ENCODE data around the gene CACNA1C. TPM values are rescaled to one million over a fixed set of nuclear protein-coding genes. Genes with fewer than 3 reads are reported as not detected.

CACNA1C gene
- polyA plus RNA-seq, 1 of the 3 experiments (the other 2 are of a cell fraction): 1.5 TPM

GRCh38 chr12:2463719-2464118, 410.9 kb downstream of the CACNA1C start:
- H3K4me3 ChIP-seq (ENCODE audit: low read depth in 2 of 2, low read length in 1 of 2): no peak overlapping the region
- DNase-seq: no peak
- H3K36me3 ChIP-seq (replicated peaks in 1 of 2; ENCODE audit: control insufficient read depth in 1 of 2, insufficient read depth in 2 of 2, low read length in 1 of 2): no peaks in the 10 kb centered on the region
- no peaks in the 10 kb centered on the region for H3K27me3 ChIP-seq (ENCODE audit: insufficient read depth)
- no peak for TF ChIP-seq TEAD4 (IDR thresholded peaks at IDR 0.05; ENCODE audit: borderline replicate concordance, insufficient read depth)
- no peak for TF ChIP-seq YY1 (IDR thresholded peaks at IDR 0.05; ENCODE audit: low read depth)
- no peak for TF ChIP-seq IRF3 (IDR thresholded peaks at IDR 0.05; ENCODE audit: low read depth, low read length)
- no peak for TF ChIP-seq EP300 (IDR thresholded peaks at IDR 0.05; ENCODE audit: borderline replicate concordance in 1 of 2, low read depth in 1 of 2, low read length in 1 of 2)
- no peak for TF ChIP-seq RCOR1 (IDR thresholded peaks at IDR 0.05; ENCODE audit: low read length)
- TF ChIP-seq SIN3A (IDR thresholded peaks at IDR 0.05; ENCODE audit: borderline replicate concordance, low read depth, low read length): no peak
- no peak for TF ChIP-seq FOXM1 (IDR thresholded peaks at IDR 0.05; ENCODE audit: low read depth)
- no peak for TF ChIP-seq ELF1 (IDR thresholded peaks at IDR 0.05)
- TF ChIP-seq ZBTB33 (IDR thresholded peaks at IDR 0.05; ENCODE audit: borderline replicate concordance, low read depth): no peak
- no peak for TF ChIP-seq TCF12 (IDR thresholded peaks at IDR 0.05)
- no peak for TF ChIP-seq NRF1 (IDR thresholded peaks at IDR 0.05; ENCODE audit: low read depth, low read length)
- TF ChIP-seq PBX3 (IDR thresholded peaks at IDR 0.05): no peak
- TF ChIP-seq USF1 (IDR thresholded peaks at IDR 0.05; ENCODE audit: borderline replicate concordance, low read depth): no peak
- no peak for TF ChIP-seq CHD2 (IDR thresholded peaks at IDR 0.05; ENCODE audit: low read length, partially characterized antibody)
- no peaks in the 10 kb centered on the region for H3K9me2 ChIP-seq
- H3K79me2 ChIP-seq (ENCODE audit: insufficient read depth): no peaks in the 10 kb centered on the region
- H3K4me2 ChIP-seq: no peak overlapping the region
- no peak overlapping the region for H3K27ac ChIP-seq (ENCODE audit: low read depth in 2 of 2, low read length in 1 of 2)
- no peak overlapping the region for H3K9ac ChIP-seq
- POLR2A ChIA-PET: no interaction called here
- CTCF ChIA-PET: no interaction called here
- WGBS (ENCODE audit: low lambda C conversion rate): 52% methylated on average over 5 of the region's 5 CpGs
- peaks cover 0 to 10% of the 10 kb centered on the region in 2 experiments; a peak in 1 of 4 replicates for H3K4me1 ChIP-seq (ENCODE audit: control insufficient read depth in 1 of 2, insufficient read depth in 2 of 2, low read depth in 1 of 2, low read length in 1 of 2)
- H3F3A ChIP-seq (replicated peaks; ENCODE audit: insufficient read depth): no peaks in the 10 kb centered on the region
- H2AFZ ChIP-seq (ENCODE audit: low read depth): no peak overlapping the region
- no peaks in the 10 kb centered on the region for H4K20me1 ChIP-seq (ENCODE audit: insufficient read depth)
- H3K9me3 ChIP-seq: no peaks in the 10 kb centered on the region
